IPS-20b (cell line): ENCODE measurements around the gene MCRIP1.
A peak's percentile ranks its signal among the peaks of the same experiment; 100 is the strongest.

Experiments used
- H3K27ac ChIP-seq: one replicate; pipeline ENCODE4 v1.5.1; 2013; ENCODE audit warnings: low read length
- H3K27me3 ChIP-seq: 2 replicates; pipeline ENCODE4 v1.6.1; 2013; ENCODE audit warnings: mild to moderate bottlenecking, low read length, inconsistent platforms; ENCODE audit not compliant: insufficient read depth
- H3K36me3 ChIP-seq: 2 replicates; pipeline ENCODE4 v1.6.1; 2013; ENCODE audit warnings: low read depth, mild to moderate bottlenecking, inconsistent platforms, low read length, moderate library complexity; ENCODE audit not compliant: insufficient read depth
- H3K4me1 ChIP-seq: 2 replicates; pipeline ENCODE4 v1.6.1; 2013; ENCODE audit warnings: mild to moderate bottlenecking, control low read depth, inconsistent platforms, low read length, moderate library complexity; ENCODE audit not compliant: insufficient read depth
- H3K4me3 ChIP-seq: 2 replicates; pipeline ENCODE4 v1.5.1; 2013; ENCODE audit warnings: mild to moderate bottlenecking, low read length, inconsistent platforms
- H3K9ac ChIP-seq: 2 replicates; pipeline ENCODE4 v1.6.1; 2013; ENCODE audit warnings: low read depth, mild to moderate bottlenecking, inconsistent platforms, low read length, moderate library complexity
- H3K9me3 ChIP-seq: 2 replicates; pipeline ENCODE4 v1.6.1; 2013; ENCODE audit warnings: mild to moderate bottlenecking, low read depth, low read length, inconsistent platforms; ENCODE audit not compliant: insufficient read depth

The MCRIP1 gene

DNA sequence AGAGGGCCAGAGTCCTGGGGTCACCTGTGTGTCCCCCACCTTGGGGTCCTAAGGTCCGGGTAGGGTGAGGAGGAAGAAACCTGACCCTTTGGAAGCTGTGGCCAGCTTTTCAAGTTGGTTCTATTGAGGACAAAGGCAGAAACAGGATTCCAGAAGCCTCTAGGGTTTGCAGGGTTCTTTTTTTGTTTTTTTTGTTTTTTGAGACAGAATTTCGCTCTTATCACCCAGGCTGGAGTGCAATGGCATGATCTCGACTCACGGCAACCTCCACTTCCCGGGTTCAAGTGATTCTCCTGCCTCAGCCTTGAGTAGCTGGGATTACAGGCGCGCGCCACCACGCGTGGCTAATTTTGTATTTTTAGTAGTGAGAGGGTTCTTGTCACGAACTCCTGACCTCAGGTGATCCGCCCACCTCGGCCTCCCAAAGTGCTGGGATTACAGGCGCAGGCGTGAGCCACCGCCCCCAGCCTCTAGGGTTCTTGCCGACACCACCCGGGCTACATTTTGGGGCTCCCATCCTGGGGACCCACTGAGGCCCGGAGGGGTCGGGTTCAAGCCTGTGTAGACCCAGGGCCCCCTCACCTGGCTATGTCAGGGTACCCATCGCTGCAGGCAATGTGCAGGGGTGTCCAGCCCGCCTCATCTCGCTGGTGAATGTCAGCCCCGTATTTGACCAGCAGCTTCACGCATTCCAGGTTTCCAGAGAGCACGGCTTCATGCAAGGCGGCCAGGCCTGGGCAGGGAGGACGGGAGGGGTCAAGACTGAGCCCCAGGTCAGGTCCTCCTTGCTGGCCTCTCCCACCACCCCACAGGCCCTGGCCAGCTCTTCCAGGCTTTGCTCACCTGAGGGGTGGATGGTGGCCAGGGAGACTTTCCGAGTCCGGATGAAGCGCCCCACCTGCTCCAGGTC lies 1.1 kb upstream of the MCRIP1 start:
- Histone ChIP-seq H3K4me1 (no peaks in the 10 kb centered on the region), H3K27me3 (no peaks in the 10 kb centered on the region), H3K9me3 (no peaks in the 10 kb centered on the region), H3K4me3 (peak overlapping the region; percentile 91), H3K27ac (peak overlapping the region; percentile 98), H3K9ac (peak overlapping the region; percentile 98), H3K36me3 (no peaks in the 10 kb centered on the region)

- Histone ChIP-seq H3K4me1 (no peaks in the 10 kb centered on the region), H3K27me3 (no peaks in the 10 kb centered on the region), H3K9me3 (no peaks in the 10 kb centered on the region), H3K27ac (no peak overlapping the region), H3K36me3 (no peaks in the 10 kb centered on the region), H3K4me3 (peak overlapping the region; percentile 74), H3K9ac (peak overlapping the region; percentile 70; the same call in 1 of the 2 replicates)
These were observed 407 bp downstream of the MCRIP1 start for GRCh38 chr17:81832608-81833159.

DNA sequence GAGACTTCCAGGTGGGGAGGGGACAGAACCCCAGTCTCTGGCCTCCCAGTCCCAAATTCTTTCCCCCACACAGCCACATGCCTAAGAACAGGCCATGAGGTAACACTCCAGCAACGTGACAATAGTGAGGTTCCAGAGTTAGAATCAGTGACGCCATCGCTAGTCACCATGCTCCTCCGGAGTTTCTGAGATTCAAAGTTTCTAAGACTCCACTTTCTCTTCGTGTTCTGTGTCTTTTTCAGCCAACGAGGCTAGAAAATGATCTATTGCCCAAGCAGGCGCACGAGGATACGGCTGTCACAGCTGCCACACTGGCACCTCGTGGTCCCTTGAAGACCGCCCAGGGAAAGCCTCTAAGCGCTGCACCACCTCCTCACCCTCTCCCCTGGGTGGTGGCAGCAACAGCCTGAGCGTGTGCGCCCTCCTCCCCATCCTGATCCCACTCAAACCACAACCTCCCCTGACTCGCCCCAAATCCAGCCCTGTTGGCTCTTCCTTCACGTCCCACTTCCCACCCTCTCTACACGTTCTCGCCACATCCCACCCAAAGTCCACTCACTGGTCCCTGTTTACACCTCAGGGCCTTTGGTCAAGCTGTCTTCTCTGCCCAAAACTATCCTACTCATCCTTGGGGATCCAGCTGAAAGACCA lies 1.0 kb downstream of the MCRIP1 start:
- H3K9ac ChIP-seq: peak overlapping the region; percentile 70; the same call in 1 of the 2 replicates
- H3K27me3 ChIP-seq: no peaks in the 10 kb centered on the region
- no peaks in the 10 kb centered on the region for H3K4me1 ChIP-seq
- H3K27ac ChIP-seq: no peak overlapping the region
- no peaks in the 10 kb centered on the region for H3K9me3 ChIP-seq
- no peaks in the 10 kb centered on the region for H3K36me3 ChIP-seq
- peak overlapping the region; percentile 74 for H3K4me3 ChIP-seq

DNA sequence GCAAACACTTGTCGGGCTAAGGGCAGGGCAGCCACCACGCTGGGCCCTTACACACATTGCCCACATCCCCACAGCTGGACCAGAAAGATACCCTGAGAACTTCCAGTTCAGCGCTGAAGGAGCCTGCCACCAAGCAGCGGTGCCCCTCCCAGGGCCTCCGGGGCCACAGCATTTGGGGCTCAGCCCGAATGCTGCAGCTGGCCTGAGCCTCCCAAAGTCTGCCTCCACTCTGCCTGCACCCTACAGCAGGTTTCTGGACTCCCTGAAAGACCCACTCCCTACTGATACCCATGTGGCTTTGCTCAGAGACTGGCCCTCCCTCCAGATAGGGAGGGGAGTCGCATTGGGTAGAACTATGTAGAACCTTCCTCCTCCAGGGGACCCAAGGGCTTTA lies 1.5 kb downstream of the MCRIP1 start:
- H3K27ac ChIP-seq: no peak overlapping the region
- H3K9me3 ChIP-seq: no peaks in the 10 kb centered on the region
- H3K27me3 ChIP-seq: no peaks in the 10 kb centered on the region
- no peaks in the 10 kb centered on the region for H3K36me3 ChIP-seq
- no peaks in the 10 kb centered on the region for H3K4me1 ChIP-seq
- H3K4me3 ChIP-seq: no peak overlapping the region
- H3K9ac ChIP-seq: no peak overlapping the region

DNA sequence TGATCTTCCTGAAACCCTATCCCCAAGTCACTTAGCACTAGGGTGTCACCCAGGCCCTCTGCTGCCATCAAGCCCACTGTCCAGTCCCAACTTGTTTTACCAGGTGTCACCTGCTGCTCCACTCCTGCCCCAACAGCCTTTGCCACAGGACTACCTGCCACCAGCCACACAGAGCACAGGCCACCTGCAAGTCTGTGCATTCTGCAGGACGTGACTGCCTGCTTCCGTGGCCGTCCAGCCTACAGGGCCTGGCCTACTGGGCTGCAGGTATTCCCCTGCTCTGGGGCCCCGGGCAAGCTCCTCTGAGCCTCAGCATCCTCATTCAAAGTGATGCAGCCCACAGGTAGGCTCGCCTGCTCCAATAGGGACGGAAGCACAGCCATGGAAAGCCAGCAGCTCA lies 3.2 kb downstream of the MCRIP1 start:
- 0 out of 2 replicates have a peak, but pooled peaks cover 4% of the 10 kb centered on the region for H3K4me1 ChIP-seq
- H3K27me3 ChIP-seq: no peaks in the 10 kb centered on the region
- H3K4me3 ChIP-seq: no peak overlapping the region
- H3K27ac ChIP-seq: no peak overlapping the region
- H3K9ac ChIP-seq: no peak overlapping the region
- no peaks in the 10 kb centered on the region for H3K9me3 ChIP-seq
- H3K36me3 ChIP-seq: no peaks in the 10 kb centered on the region

DNA sequence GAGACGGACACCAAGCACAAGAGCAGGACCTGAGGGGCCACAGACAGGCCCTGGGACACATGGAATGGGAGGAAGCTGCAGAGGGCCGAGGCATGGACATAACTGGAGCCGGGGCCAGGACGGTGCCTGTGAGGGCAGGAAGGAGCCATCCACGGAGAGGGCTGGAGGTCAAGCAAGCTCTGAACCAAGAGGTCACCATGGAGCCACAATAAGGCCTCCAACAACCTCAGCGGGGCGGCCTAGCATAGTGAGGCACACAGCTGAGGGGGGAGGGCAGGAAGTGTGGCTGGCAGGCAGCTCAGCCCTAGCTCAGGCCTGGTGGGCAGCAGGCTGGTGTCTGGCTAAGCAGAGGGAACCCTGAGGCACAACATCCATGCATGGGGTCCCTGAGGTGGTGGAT lies 4.4 kb downstream of the MCRIP1 start:
- H3K36me3 ChIP-seq: no peaks in the 10 kb centered on the region
- H3K27ac ChIP-seq: no peak overlapping the region
- H3K4me1 ChIP-seq: 0 out of 2 replicates have a peak, but pooled peaks cover 4% of the 10 kb centered on the region
- H3K9ac ChIP-seq: no peak overlapping the region
- no peaks in the 10 kb centered on the region for H3K27me3 ChIP-seq
- H3K9me3 ChIP-seq: no peaks in the 10 kb centered on the region
- no peak overlapping the region for H3K4me3 ChIP-seq

DNA sequence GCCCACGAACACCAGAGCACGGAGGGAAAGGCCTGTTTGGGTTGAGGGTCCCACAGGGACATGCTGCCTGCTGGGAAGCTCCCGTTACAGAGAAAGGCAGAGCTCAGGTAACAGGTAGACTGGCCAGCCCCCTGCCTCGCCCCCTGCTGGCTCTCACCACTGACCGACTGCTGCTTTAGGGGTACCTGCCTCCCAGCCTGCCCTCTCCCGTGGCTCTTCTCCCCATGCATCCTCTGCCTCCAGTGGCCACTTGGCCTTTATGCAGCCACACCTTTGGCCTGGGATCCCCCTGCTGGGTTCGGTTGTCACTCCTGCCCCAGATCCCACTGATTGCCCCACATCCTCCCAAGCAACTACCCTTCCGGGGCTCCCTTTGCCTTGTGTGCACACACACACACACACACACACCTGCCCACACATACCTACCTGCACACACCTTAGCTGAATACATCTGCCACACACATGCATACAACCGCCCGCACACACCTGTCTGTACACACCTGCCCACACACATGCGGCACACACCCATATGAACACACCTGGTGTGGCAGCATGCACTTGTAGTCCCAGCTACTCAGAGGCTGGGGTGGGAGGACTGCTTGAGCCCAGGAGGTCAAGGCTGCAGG lies 7.1 kb downstream of the MCRIP1 start:
- Histone ChIP-seq H3K4me1 (0 out of 2 replicates have a peak, but pooled peaks cover 4% of the 10 kb centered on the region), H3K27ac (no peak overlapping the region), H3K9ac (no peak overlapping the region)

DNA sequence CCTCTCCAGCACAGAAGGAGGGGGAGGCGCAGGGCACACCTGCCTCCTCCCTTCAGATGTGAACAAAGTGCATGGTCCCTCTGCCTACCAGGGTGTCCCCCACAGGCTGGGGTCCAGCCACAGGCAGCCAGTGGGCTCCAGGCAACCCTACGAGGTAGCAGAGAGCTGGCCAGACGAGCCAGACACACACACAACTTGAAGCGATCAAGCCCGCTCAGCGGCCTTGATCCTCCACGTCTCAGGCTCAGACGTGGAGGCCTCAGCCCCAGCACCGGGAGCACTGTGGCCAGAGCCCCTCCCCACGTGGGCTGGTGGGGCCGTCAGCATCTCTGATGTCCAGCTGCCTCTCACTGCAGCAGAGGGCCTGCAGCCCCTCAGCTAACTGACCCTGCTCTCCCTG lies 8.5 kb downstream of the MCRIP1 start:
- H3K36me3 ChIP-seq: no peaks in the 10 kb centered on the region
- H3K9me3 ChIP-seq: no peaks in the 10 kb centered on the region
- no peak overlapping the region for H3K4me3 ChIP-seq
- H3K27me3 ChIP-seq: no peaks in the 10 kb centered on the region
- 0 out of 2 replicates have a peak, but pooled peaks cover 4% of the 10 kb centered on the region for H3K4me1 ChIP-seq
- no peak overlapping the region for H3K9ac ChIP-seq
- no peak overlapping the region for H3K27ac ChIP-seq

More for the DNA sequence above, 7.1 kb downstream of the MCRIP1 start:
- H3K4me3 ChIP-seq: no peak overlapping the region
- H3K27me3 ChIP-seq: no peaks in the 10 kb centered on the region
- no peaks in the 10 kb centered on the region for H3K9me3 ChIP-seq
- H3K36me3 ChIP-seq: no peaks in the 10 kb centered on the region

- Histone ChIP-seq H3K4me1 (0 out of 2 replicates have a peak, but pooled peaks cover 4% of the 10 kb centered on the region), H3K9ac (no peak overlapping the region), H3K36me3 (no peaks in the 10 kb centered on the region), H3K27ac (no peak overlapping the region), H3K9me3 (no peaks in the 10 kb centered on the region), H3K4me3 (no peak overlapping the region), H3K27me3 (no peaks in the 10 kb centered on the region)
These were observed 9.1 kb downstream of the MCRIP1 start for GRCh38 chr17:81823820-81824550.

GRCh38 chr17:81822996-81823819 lies 9.9 kb downstream of the MCRIP1 start:
- Histone ChIP-seq H3K27me3 (no peaks in the 10 kb centered on the region), H3K36me3 (no peaks in the 10 kb centered on the region), H3K27ac (no peak overlapping the region), H3K9me3 (no peaks in the 10 kb centered on the region), H3K4me3 (no peak overlapping the region), H3K9ac (no peak overlapping the region), H3K4me1 (0 out of 2 replicates have a peak, but pooled peaks cover 4% of the 10 kb centered on the region)
